CD4-positive, alpha-beta T cell (primary cell): ENCODE results near the gene SENP8. TPM values are rescaled to one million over a fixed set of nuclear protein-coding genes. Genes with fewer than 3 reads are reported as not detected.

Source experiments
- ATAC-seq: fragments of 200-7000 bp; cut with Tn5 transposase; one replicate; pipeline ENCODE4 v1.10.0; 2022; ENCODE audit warnings: mild to moderate bottlenecking; ENCODE audit not compliant: poor library complexity
- CTCF ChIA-PET: fragments of 350-600 bp; sonication (Branson Sonifier 250); formaldehyde crosslinking; loops from one replicate; lab custom pipeline; 2021; ENCODE audit warnings: antibody characterized with exemption, inconsistent platforms; lab: Charles Lee
- POLR2A ChIA-PET: fragments of 350-600 bp; sonication (Branson Sonifier 250); formaldehyde crosslinking; loops from one replicate; lab custom pipeline; 2021; ENCODE audit warnings: antibody characterized with exemption, inconsistent platforms; lab: Charles Lee
- DNase-seq, 14 experiments: peaks; one replicate each; pipeline ENCODE4 v3.0.0-alpha.2; 2013 to 2020; ENCODE audit warnings: mixed read lengths in 2 of 14
- H3K27ac ChIP-seq, 2 donors: one replicate each; pipeline versions ENCODE4 v1.5.1 to v1.7.0; 2013; ENCODE audit warnings: low read length in 2 of 2, low read depth in 1 of 2, mild to moderate bottlenecking in 1 of 2
- H3K27me3 ChIP-seq, 2 experiments: 1 replicate in 1 of 2; 2 replicates in 1 of 2; pipeline versions ENCODE4 v1.6.1 to v1.7.0; 2013; ENCODE audit warnings: low read length in 2 of 2, control low read depth in 1 of 2, mild to moderate bottlenecking in 1 of 2, moderate library complexity in 1 of 2; ENCODE audit not compliant: insufficient read depth in 2 of 2, control insufficient read depth in 1 of 2
- H3K36me3 ChIP-seq: one replicate; pipeline ENCODE4 v1.6.1; 2013; ENCODE audit warnings: low read length, control low read depth; ENCODE audit not compliant: insufficient read depth
- H3K4me1 ChIP-seq: one replicate; pipeline ENCODE4 v1.6.1; 2013; ENCODE audit warnings: low read length, control low read depth; ENCODE audit not compliant: insufficient read depth
- H3K4me3 ChIP-seq: one replicate; pipeline ENCODE4 v1.5.1; 2013; ENCODE audit warnings: mild to moderate bottlenecking, low read length, moderate library complexity
- H3K9me3 ChIP-seq, 2 experiments: 1 replicate in 1 of 2; 2 replicates in 1 of 2; pipeline versions ENCODE4 v1.6.1 to v1.7.0; 2013; ENCODE audit warnings: low read length in 2 of 2, mild to moderate bottlenecking in 2 of 2, control low read depth in 1 of 2, moderate library complexity in 1 of 2; ENCODE audit not compliant: control insufficient read depth in 1 of 2, insufficient read depth in 1 of 2
- H3K27ac Mint-ChIP-seq: one replicate; pipeline ENCODE4 v1.8.0; 2020; ENCODE audit warnings: mixed read lengths
- H3K27me3 Mint-ChIP-seq: one replicate; pipeline ENCODE4 v1.8.0; 2021; ENCODE audit warnings: mixed read lengths
- H3K36me3 Mint-ChIP-seq: one replicate; pipeline ENCODE4 v1.8.0; 2021; ENCODE audit warnings: low read depth, mixed read lengths
- H3K4me1 Mint-ChIP-seq: one replicate; pipeline ENCODE4 v1.8.0; 2021; ENCODE audit warnings: low read depth, mixed read lengths
- H3K4me3 Mint-ChIP-seq: one replicate; pipeline ENCODE4 v1.8.0; 2020; ENCODE audit warnings: mild to moderate bottlenecking, mixed read lengths
- H3K9me3 Mint-ChIP-seq: one replicate; pipeline ENCODE4 v1.8.0; 2020; ENCODE audit warnings: mixed read lengths
- CTCF ChIP-seq: fragments of 200-600 bp; IDR thresholded peaks from one replicate; pipeline ENCODE4 v1.8.0; 2022; ENCODE audit warnings: antibody characterized with exemption, mild to moderate bottlenecking
- intact Hi-C, 2 experiments: fragments of 100-400 bp; cut with DNase I in 1 of 2; cut with micrococcal nuclease in 1 of 2; formaldehyde crosslinking; loops; one replicate each; pipeline versions ENCODE4 v1.15.1 to v1.9.0; 2023 to 2025; cut with DNase I, micrococcal nuclease
- total RNA-seq, 174 experiments: library from RNA in 2 of 174; stranded (reverse) in 2 of 174; gene quantifications; one replicate each; pipeline ENCODE4 v1.2.3 and lab custom pipeline; 2021 to 2026

Gene SENP8
- total RNA-seq, 2 experiments from 2014 or later, result 0.14 TPM; not detected in 1

- POLR2A ChIA-PET, result interaction anchor here (1.0 to 2.0 kb wide), 7 partner anchors 10 to 356 kb away, joined by 3 to 8 read pairs (median 4); no protein-coding TSS in a partner anchor
- H3K27ac ChIP-seq, result peak overlapping the region in 1 of 2 donors; percentile 68
- no peaks in the 10 kb centered on the region for H3K9me3 ChIP-seq
- H3K4me3 Mint-ChIP-seq, result peak overlapping the region; percentile 98
- no peaks in the 10 kb centered on the region for H3K36me3 ChIP-seq
- no peak for TF ChIP-seq CTCF
- H3K4me1 Mint-ChIP-seq, result peaks cover 60% of the 10 kb centered on the region
- peaks cover 13% of the 10 kb centered on the region for H3K36me3 Mint-ChIP-seq
- peak; percentile 8 to 80 (median 54) for DNase-seq
- peak overlapping the region; percentile 97 for H3K27ac Mint-ChIP-seq
- peak; percentile 30 for ATAC-seq
- CTCF ChIA-PET, result interaction anchor here (1.0 kb wide), 2 partner anchors 82 to 605 kb away, joined by 4 read pairs; no protein-coding TSS in a partner anchor
- no peaks in the 10 kb centered on the region for H3K27me3 Mint-ChIP-seq
- H3K27me3 ChIP-seq, result no peaks in the 10 kb centered on the region
- H3K9me3 Mint-ChIP-seq, result no peaks in the 10 kb centered on the region
- intact Hi-C loops, result loop anchor here (1.0 to 10.0 kb wide), 9 partner anchors 111 to 1517 kb away; partner anchors contain the start of genes PARP6 (in 2 of the 2), ADPGK (in 1 of the 2), BBS4 (in 1 of the 2) and HIGD2B (in 1 of the 2)
- peak overlapping the region; percentile 74 for H3K4me3 ChIP-seq
- H3K4me1 ChIP-seq, result peaks cover 15% of the 10 kb centered on the region
Observed at GRCh38 chr15:72117486-72118016, 652 bp upstream of the SENP8 start.

GRCh38 chr15:72124218-72124617 lies 6.0 kb downstream of the SENP8 start:
- H3K4me3 ChIP-seq, result no peak overlapping the region
- Mint-ChIP-seq H3K36me3 (no peaks in the 10 kb centered on the region), H3K27me3 (no peaks in the 10 kb centered on the region), H3K9me3 (no peaks in the 10 kb centered on the region), H3K4me3 (no peak overlapping the region), H3K4me1 (peaks cover 6% of the 10 kb centered on the region), H3K27ac (no peak overlapping the region)
- H3K27ac ChIP-seq, result no peak overlapping the region
- no peaks in the 10 kb centered on the region for H3K27me3 ChIP-seq
- ChIA-PET POLR2A (no interaction called here), CTCF (no interaction called here)
- DNase-seq (no peak), ATAC-seq (no peak)
- no peaks in the 10 kb centered on the region for H3K9me3 ChIP-seq
- H3K4me1 ChIP-seq, result no peaks in the 10 kb centered on the region
- H3K36me3 ChIP-seq, result no peaks in the 10 kb centered on the region
- intact Hi-C loops, result no loop called here
- no peak for TF ChIP-seq CTCF

- H3K9me3 ChIP-seq, result no peaks in the 10 kb centered on the region
- Mint-ChIP-seq H3K4me1 (no peaks in the 10 kb centered on the region), H3K27ac (no peak overlapping the region), H3K9me3 (no peaks in the 10 kb centered on the region), H3K4me3 (no peak overlapping the region), H3K36me3 (no peaks in the 10 kb centered on the region), H3K27me3 (no peaks in the 10 kb centered on the region)
- POLR2A ChIA-PET, result interaction anchor here (0.9 to 1.1 kb wide), 3 partner anchors 8 to 10 kb away, joined by 3 to 4 read pairs (median 4); partner anchors contain the start of genes MYO9A and SENP8
- intact Hi-C loops, result no loop called here
- CTCF ChIA-PET, result no interaction called here
- no peaks in the 10 kb centered on the region for H3K27me3 ChIP-seq
- H3K4me3 ChIP-seq, result no peak overlapping the region
- no peaks in the 10 kb centered on the region for H3K4me1 ChIP-seq
- ATAC-seq, result no peak
- H3K27ac ChIP-seq, result no peak overlapping the region
- H3K36me3 ChIP-seq, result no peaks in the 10 kb centered on the region
- DNase-seq, result no peak
- TF ChIP-seq CTCF, result no peak
Observed at GRCh38 chr15:72127724-72128322, 9.6 kb downstream of the SENP8 start.
